ENCODE results near the gene XPNPEP1. TPM values are rescaled to one million over a fixed set of nuclear protein-coding genes. Genes with fewer than 3 reads are reported as not detected.
A peak's percentile ranks its signal among the peaks of the same experiment; 100 is the strongest.

The XPNPEP1 gene
- total RNA-seq, 1 experiment from 2014 or later: 125 TPM

DNA sequence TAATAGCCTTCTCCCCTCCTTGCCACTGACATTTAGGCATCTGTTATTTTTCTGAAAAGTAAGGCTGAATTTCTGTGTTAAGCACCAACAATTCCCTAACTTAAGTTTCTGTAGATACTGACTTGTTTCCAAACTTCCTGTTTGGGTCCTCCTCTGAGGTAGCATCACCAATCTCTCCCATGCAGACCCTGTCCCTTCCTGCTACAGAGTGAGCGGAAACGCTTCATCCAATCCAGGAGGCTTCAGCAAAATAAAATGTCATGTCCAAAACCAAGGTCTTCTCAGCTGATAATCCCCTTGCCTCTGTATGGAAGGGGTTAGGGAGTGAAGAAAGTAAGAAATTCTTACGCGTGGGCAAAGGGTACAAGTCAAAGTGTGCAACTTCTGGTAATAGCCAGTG is 29.9 kb downstream of the XPNPEP1 start:
- DNase-seq (ENCODE audit: low read depth): no peak

DNA sequence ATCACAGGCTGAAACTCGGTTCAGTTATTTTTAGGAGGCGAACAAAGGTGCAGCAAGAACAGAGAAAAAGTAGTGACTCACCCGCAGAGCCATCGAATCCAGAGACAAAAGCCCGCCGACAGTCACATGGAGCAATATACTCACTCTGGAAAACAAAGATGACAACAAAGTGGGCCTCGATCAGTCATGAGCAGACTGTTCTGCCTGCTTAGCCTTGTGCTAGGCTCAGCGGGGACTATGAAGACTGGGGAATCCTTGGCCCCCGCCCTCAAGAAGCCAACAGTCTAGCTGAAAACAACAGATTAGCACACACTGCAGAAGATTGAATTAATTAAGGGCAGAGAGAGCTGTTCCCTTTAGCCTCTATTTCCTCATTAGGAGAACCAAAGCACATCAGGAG is 30.4 kb downstream of the XPNPEP1 start:
- DNase-seq (ENCODE audit: low read depth): no peak

DNA sequence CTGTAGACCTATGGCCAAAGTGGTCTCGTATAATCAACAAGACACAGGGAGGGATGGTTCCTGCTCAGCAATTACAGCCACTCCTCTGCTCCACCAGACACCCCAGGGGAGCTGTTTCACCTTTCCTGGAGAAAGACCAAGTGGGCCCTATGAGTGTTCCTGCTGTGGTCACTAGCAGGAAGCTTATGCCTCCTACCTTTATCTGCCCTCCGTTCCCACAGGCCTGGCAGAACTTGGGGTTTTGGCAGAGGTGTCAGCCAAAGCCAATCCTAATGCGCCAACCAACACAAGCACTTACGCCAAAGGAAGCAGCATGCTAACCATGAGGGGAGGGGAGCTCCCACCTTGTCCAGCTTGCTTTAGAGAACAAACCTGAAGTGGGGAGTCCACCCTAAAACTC is 31.2 kb downstream of the XPNPEP1 start:
- DNase-seq (ENCODE audit: low read depth): no peak

DNA sequence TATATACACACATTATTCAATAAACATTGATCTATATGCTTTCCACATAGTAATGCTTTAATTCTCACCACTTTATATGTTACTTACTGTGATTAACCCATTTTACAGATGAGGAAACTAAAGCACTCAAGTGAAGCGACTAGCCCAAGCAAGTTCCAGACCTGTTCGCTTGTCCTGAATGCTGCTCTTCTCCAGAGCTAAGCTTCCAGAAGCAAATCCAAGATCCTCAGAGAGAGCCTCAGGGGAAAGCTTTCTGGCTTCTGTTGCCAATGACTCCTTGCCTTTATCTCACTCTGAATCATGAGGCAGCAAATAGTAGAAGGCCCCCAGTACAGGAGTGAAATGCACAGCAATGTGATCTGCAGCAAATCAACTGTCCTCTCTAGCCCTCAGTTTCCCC is 32.2 kb downstream of the XPNPEP1 start:
- DNase-seq (ENCODE audit: low read depth): no peak

DNA sequence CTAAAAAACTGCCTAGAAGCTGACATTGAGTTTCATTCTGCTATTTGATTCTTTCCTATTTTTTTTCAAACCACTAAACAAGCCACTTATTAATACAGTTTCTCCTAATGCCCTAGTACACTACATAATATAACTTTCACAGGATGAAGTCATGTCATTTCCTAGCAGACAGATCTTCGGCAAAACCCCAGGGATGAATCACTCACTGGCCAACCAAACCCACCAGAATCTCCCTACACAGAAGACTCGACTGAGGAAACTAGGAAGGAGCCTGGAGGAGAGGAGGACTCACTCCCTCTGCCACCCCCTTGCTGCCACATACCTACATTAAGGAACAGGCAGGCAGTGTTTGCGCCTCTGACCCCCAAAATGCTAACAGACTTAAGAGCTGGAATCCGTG is 33.4 kb downstream of the XPNPEP1 start:
- DNase-seq (ENCODE audit: low read depth): peak; percentile 88

DNA sequence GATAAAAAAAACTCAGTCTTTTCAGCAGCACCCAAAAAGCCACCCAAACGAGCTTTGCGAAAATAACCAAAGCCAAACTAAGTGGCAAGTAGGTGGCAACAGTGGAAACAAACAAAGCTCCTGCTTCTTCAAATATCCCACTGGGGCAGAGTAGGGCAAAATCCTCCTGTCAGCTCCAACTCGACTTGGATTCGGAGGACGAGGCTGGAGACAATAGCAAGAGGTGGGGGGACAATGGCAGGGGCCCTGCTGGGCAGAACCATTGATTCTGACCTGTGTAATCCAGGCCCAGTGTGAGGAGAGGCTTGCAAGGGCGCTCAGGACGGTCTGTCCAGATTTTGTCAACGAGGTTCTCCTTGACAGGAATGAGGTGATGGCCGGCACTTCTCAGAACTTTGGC is 35.5 kb downstream of the XPNPEP1 start:
- no peak for DNase-seq (ENCODE audit: low read depth)

DNA sequence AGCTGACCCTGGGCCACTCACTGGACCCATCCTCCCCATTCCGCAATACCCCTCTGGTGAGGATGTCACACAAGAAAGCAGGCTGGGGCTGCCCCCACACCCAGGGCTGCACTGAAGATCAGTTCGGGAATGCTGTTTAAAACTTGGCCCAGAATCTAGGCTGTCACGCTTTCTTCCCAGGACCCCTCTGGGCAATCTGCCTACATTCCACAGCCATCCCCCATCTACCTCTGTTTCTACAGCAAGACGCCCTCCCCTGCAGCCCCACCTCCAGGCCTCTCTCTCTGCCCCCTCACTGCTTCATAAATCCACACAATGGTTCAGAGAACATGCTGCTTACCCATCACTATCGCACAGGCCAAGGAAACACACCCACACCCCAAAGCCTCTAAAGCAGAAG is 36.1 kb downstream of the XPNPEP1 start:
- DNase-seq (ENCODE audit: low read depth): no peak

DNA sequence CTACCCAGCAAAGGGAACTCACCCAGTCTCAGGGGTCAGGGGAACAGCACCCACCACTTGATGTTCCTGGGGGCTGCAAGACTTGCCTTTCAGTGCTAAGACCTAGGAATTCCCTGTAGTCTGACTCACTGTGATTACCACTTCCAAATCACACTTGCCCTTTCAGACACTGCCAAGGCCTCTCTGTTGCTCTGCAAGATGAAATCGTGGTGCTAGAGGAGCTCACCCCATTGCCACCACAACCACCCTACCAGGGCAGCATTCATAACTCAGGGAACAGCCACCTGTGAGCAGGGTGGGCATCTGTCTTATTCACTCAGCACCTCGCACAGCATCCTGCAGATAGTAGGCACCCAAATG is 36.5 kb downstream of the XPNPEP1 start:
- peak; percentile 67 for DNase-seq (ENCODE audit: low read depth)

DNA sequence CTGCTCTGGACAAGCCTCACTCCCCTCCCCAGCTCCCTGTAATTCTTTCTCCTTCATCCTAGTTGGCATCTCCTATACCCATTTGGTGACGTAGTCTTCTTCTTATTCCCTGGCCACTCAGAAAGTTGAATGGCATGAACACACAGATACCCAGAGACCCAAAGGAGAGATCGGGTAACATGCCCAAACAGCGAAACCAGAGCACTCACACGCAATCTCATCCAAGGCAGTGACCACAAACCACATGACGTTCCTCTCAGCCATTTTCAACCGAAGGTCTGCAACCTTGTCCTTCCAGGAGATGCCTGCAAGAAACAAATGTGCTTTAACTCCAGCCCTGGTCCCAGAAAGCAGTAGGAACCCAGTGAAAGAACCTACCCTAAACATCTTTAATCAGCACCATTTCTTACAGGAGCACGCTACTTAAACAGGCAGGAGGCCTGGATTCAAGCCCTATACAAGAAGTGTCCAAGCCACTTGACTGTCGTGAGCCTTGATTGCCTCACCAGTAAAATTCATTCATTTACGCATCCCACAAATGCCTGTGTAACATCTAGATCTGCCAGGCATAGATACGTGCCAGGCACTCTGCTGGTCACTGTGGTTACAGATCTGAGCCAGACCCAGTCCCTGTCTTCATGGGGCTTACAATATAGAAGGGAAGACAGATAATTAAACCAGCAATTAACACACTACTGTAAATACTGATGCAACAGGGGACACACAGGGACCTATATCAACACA is 37.1 kb downstream of the XPNPEP1 start:
- DNase-seq (ENCODE audit: low read depth): peak; percentile 99

DNA sequence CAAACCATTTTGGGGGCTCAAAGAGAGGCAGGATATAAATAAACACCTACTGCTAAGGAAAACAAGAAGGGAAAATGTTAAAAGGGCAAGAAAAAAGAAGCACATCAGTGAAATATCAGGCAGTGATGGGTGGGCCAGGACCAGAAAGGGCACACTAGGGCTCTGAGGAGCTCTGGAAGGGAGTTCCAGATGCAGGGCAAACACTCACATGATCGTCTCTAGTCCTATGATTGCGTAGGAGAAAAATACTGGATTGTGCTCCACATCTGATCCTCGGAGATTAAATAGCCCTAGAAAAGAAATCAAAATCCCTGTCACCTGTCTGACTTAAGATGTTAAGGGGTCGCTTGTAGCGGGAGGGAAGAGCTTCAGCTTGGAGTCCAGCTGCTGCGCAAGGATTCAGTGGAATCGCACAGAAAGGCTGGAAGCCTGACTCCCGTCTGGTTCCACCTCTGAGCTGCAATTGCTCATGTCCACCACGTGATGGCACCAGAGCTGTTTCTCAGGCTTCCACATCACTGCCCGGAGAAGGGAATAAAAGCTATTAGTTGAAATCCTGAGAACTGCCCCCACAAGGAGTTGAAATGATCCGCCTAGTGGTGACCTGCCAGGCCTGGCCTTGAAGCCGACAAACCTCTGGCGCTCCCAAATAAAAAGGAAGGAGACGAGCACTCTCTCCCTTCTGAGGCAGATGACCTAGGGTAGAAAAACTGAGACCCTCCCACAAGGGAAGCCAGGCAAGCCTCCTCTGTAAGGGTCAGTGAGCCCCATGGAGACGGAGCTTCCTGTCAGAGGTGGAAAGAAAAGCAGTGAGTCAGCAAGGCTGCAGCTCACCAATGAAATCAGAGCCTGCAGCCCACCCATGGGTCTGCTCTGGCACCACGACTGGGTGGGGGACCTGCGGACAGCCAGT is 39.2 kb downstream of the XPNPEP1 start:
- peak; percentile 89 for DNase-seq (ENCODE audit: low read depth)

DNA sequence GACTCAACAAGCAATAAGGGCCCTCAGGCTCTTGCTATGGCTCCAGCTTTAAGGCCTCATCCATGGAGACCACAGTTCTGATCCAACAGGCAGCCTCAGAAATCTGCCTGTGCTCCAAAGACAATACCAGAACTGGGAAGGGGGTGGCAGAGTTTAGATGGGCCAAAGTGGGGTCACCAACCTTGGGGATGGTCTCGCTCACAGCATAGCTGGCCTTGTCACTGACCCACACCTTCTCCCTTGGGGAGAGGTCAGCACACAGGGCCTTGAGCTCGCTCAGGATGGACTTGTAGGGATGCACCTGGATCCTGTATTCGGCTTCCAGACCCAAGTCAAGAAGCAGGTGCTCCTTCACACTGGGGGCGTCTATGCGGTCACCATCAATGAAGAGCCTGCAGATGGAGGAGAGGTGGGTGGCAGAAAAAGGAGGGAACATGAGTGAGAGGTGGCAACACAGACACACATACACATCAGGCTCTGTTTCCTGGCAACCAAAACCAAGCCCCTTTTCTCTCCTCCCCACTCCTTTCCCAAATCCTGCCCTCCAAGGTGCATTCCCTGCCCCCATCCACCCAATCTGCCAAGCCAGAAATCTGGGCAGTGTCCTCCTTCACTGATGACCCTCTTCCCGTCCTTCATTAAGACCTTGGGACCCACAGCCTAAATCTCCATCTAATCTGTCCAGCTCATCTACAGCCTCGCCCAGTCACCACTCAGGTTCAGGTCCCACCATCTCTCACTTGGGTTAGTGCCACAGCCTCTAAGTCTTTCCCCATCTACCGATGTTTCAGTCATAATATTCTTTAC is 40.9 kb downstream of the XPNPEP1 start:
- DNase-seq (ENCODE audit: low read depth): no peak

DNA sequence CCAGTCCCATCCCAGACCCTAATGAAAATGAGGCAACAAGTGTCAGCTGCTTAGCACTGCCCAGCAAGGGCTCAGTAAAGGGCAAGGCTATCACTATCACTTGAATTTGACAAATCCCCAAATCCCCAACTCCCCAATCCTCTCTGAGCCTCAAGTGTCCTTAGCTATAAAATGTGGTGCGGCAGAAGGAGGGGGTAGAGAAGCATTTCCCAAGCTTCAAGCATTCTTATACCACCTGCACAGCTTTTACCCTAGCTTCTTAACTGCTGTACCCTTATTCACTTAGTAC is 41.6 kb downstream of the XPNPEP1 start:
- DNase-seq (ENCODE audit: low read depth): no peak

DNA sequence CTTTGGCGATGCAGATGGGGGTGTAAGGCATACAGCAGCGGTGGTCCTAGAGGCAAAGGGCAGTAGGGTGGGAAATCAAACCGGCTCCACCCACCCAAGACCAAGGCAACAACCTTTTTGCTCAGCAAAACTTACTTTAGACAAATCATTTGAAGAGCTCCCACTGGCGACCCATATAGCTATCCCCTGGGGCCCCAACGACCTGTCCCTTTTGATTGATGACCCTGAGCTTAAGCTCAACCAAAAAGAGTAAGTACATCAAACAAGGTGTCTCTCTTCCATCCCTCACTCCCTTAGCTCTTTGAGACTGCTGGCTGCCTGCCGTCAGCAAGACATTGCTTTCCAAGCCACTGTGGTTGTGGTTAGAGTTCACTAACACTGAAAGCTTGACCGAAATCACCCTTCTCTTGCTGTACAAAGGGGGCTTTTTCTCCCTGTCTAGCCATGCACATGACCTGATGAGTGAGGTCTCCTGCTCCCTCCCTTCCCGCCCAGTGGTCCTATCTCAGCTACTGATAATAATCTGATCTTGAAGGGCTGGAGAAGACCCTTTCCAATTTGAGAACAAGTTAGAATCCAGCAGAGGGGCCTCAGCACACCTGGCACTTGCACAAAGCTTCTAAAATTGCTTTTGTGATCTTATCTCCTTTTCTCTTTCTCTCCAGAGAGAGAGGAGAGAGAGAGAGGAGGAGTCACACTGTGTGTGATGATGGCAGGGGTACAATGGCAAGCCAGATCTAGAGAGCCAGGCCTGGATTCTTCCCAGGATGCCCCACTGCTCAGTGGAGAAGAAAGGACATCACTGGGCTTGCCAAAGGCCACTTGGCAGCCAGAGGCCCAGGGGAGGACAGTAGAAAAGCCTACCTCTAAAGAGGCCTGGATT is 42.2 kb downstream of the XPNPEP1 start:
- no peak for DNase-seq (ENCODE audit: low read depth)

DNA sequence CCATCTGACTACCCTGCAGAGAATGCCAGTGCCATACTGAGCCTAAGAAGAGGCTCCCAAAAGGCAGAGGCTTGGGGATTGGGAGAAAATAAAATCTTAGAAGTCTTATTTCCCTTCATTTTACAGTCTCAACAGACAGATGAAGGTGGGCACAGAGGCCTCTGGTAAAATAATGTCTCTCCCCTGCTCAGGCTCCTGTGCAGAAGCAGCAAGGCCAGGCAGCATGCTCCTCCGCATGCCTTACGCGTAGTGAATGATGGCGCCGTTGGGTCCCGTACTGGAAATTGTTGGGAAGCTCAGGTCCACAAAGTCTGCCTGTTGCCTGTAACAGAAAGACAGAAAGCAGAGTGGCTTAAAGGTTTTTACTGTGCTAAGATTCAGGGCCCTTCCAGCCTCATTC is 45.8 kb downstream of the XPNPEP1 start:
- no peak for DNase-seq (ENCODE audit: low read depth)

DNA sequence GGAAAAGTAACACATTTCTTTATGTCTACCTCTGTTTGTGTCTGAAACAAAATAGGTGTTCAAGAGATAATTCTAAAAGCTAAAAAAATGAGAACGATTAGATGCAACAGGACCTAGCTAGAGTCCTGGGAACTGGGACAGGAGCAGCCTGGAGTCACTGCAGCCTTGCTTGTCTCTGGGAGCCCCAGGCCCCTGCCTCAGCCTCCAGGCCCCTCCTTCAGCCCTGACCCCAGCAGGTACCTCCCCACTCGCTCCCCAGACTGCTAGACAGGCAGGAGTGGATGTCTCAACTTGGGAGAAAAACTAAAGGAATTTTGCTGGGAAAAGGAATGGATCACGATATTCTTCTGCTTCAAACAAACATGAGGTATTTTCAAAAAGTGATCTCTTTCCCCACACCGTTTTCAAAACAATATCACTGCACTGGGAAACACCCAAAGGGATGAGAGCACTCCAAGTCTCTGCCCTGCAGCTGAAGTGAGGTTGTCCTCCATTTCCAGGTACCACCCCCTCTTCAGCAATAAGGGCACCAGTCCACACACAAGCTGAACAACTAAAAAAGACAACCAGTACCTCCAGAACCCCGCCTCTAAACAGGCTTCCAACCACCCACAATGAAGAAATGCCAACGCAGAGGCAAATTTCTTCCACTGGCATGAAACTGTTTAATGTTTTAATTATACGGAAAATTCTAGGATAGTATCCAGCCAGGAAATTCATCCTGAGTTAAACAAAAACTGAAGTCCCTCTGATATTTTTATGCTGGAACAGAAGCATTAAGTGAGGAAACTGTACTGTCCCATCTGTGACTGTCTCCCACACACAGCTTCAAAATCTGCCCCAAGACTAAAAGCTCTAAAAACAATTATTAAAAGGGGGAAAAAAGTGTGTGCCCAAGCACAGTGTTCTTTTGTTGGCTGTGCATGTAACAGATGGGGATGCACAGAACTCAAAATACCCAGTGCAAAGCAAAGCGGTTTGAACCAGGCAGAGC is 47.2 kb downstream of the XPNPEP1 start:
- no peak for DNase-seq (ENCODE audit: low read depth)

DNA sequence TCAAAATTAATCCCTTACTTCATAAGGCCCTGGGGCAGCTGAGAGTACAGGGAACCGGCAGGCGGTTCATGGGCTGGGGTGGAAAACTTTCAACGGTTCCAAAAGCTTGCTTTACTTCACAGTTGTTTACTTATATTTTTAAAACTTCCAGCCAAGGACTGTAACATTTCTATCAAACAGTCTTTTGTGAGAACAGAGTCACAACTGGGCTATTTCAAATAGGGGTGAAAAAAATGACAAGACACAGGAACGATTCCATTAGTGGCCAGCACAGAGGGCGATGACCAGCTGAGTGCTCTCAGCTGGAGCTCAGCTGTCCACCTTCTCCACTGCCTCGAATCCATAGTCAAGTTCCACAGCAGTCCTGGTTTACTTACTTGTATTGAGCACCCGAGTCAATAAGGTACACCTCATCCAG is 48.2 kb downstream of the XPNPEP1 start:
- DNase-seq (ENCODE audit: low read depth): no peak

DNA sequence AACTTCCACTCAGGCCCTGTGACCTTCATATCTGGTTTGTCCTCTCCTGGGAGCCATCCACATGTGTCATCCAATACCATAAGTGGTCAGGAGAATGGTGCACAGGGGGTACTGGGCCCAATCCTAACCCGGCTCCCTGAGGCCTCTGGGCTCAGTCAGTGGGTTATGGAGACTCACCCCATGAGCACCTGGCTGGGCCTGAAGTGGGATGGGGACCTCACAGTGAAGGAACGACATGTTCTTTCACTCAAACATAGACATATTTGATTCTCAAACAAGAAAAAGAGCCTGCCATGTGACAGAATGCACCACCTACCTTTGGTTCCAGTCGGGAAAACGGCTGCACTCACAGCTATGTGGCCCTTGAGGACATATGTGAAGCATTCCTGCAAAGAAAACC is 51.8 kb downstream of the XPNPEP1 start:
- no peak for DNase-seq (ENCODE audit: low read depth)

DNA sequence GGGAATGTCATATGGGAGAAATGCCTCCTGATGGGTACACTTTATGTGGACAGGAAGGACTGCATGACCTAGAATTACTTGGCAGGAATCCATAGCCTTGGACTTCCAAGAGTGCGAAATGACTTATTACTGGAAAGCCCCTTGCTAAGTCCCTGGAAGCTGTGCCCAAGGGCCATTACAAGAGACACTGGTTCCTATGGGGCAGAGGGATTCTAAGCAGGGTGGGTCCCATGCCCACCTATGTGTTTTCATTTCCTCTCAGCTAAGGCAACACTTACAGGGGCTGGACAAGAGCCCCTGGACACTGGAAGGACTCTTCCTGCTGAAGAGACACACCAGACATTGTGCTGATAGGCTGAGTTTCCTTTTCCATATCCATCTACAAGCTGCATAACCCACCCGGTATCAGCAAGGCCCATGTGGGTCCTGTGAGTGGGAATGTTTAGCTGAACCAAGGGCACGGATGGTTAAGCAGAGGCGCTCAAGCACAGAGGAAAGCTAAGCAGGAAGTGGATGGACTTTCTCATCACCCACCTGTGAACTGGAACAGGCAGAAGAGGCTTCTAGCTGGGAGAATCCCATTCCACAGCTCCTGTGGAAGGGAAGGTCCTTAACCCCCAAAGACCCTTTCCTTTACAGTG is 56.2 kb downstream of the XPNPEP1 start:
- DNase-seq (ENCODE audit: low read depth): no peak

DNA sequence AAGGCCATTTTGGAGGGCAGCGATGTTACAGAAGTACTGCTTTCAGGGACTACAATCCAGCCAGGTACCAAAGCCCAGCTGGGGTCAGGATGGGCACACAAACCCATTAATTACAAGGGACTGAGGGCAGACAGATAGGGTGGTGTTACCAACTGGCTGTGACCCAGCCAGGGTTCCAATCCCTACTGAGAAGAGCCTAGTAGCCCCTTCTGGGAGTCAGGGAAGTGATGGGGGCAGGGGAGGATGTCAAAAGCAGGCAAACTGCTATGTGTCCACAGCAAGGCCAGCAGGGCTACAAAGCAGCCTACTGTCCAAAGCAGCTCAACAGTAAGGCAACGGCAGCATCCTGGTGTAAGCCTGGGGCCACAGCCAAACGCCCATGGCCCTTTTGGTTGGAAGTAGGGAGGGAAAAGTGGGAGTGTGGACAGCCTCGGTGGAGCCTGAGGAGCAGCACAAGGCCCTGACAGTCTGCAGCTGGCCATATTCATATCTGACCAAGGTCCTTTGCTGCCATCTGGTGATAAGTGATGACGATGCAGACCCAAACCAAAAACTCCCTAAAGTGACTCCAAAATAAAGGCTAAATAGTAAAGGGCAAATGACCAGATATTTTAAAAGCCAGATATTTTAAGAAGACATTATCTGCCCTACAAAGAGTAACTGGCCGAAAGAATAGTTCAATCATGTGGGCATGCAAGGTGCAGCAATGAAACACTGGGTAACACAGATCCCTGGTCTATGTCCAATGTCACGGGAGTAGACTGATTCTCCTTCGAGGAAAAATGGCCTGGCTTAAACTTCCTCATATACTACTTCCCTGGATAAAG is 56.9 kb downstream of the XPNPEP1 start:
- DNase-seq (ENCODE audit: low read depth): peak; percentile 28
